ENCODE data around the gene RNF148.

DNA sequence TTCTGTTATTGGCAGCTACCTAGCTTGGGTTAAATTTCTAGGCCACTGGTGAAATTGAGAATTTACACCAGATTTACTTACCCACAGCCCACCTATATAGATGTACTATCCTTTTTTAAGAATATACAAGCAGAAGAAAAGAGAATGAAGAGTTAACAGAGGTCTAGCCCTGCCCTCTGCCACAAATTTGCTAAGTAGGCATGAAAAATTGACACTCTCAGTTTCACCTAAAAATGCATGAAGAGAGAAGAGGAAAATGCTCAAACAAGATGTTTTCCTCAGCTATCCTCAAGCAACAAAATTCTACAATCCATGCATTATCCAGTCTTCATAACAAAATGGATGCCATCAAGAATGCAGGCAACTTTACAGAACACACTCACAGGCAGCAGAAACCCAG is 24.6 kb upstream of the RNF148 start:
- TF ChIP-seq, protein P1, sequence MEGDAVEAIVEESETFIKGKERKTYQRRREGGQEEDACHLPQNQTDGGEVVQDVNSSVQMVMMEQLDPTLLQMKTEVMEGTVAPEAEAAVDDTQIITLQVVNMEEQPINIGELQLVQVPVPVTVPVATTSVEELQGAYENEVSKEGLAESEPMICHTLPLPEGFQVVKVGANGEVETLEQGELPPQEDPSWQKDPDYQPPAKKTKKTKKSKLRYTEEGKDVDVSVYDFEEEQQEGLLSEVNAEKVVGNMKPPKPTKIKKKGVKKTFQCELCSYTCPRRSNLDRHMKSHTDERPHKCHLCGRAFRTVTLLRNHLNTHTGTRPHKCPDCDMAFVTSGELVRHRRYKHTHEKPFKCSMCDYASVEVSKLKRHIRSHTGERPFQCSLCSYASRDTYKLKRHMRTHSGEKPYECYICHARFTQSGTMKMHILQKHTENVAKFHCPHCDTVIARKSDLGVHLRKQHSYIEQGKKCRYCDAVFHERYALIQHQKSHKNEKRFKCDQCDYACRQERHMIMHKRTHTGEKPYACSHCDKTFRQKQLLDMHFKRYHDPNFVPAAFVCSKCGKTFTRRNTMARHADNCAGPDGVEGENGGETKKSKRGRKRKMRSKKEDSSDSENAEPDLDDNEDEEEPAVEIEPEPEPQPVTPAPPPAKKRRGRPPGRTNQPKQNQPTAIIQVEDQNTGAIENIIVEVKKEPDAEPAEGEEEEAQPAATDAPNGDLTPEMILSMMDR (IDR thresholded peaks at IDR 0.05) = no peak
- no peak for TF ChIP-seq POLR2A (IDR thresholded peaks at IDR 0.05)

Measured in right lobe of liver (tissue), 4 donors.